ENCODE data around the gene IGF2R.

- TF ChIP-seq SUZ12 (IDR thresholded peaks at IDR 0.05) (no peak), CTBP1 (IDR thresholded peaks at IDR 0.05; ENCODE audit: borderline replicate concordance) (no peak), SP1 (IDR thresholded peaks at IDR 0.05) (no peak), ARNT (IDR thresholded peaks at IDR 0.05) (no peak), HDGF (IDR thresholded peaks at IDR 0.05; ENCODE audit: borderline replicate concordance) (no peak), FOXK2 (IDR thresholded peaks at IDR 0.05) (no peak), FOXM1 (IDR thresholded peaks at IDR 0.05; ENCODE audit: borderline replicate concordance) (no peak), TARDBP (IDR thresholded peaks at IDR 0.05) (no peak), ELF4 (IDR thresholded peaks at IDR 0.05) (no peak), ZNF384 (IDR thresholded peaks at IDR 0.05) (no peak), NFRKB (IDR thresholded peaks at IDR 0.05) (no peak)
Observed at GRCh38 chr6:159995405-159995804, 26.5 kb downstream of the IGF2R start.

All from HEK293T (cell line).